ENCODE measurements around the gene ZMYND10.

DNA sequence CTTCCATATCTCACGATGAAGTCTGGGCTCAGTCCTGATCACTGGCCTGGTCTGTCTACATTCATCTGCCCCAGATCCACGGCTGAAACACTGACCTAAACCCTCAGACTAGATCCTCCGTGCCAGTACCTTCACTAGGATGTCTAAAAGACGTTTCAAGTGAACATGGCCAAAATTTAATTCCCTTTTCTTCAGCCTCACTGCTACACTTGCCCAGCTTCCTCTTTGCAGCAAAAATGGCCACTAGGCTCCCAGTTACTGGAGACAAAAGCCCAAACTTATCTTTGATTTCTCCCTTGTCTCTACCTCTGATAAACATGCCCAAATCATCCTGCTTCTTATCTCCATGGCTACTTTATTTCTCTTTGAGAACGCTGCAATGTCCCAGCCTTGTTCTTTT, 6.6 kb downstream of the ZMYND10 start:
- TF ChIP-seq POLR2A (IDR thresholded peaks at IDR 0.05; ENCODE audit: low read length) (no peak), GATA1 (IDR thresholded peaks at IDR 0.05; ENCODE audit: low read depth, low read length) (no peak)
